ENCODE results near the gene GSC2. TPM values are rescaled to one million over a fixed set of nuclear protein-coding genes. Genes with fewer than 3 reads are reported as not detected.
"Not testable (repeated sequence)": the region's sequence is repeated elsewhere in the genome, so short reads cannot be mapped to it uniquely, and the experiment has no call there.

GSC2 gene
- total RNA-seq, 1 donor from 2014 or later = not detected

DNA sequence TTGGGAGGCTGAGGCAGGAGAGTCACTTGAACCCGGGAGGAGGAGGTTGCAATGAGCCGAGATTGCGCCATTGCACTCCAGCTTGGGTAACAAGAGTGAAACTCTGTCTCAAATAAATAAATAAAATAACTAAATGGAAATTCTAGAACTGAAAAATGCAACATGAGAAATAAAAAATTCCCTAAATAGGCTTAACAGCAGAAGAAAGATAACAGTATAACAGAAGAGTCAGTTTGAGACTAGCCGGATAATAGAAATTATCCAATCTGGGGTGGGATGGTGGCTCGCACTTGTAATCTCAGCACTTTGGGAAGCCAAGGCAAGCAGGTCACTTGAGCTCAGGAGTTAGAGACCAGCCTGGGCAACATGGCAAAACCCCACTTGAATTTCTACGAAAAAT, 14.3 kb upstream of the GSC2 start:
- H3K27ac Mint-ChIP-seq (ENCODE audit: unreplicated experiment) = no peak overlapping the region
- no peak for DNase-seq (ENCODE audit: low spot score)
- H3K4me1 Mint-ChIP-seq (ENCODE audit: low read depth) = no peaks in the 10 kb centered on the region
- no peaks in the 10 kb centered on the region for H3K9me3 Mint-ChIP-seq (ENCODE audit: low read depth)
- peaks cover 2% of the 10 kb centered on the region for H3K36me3 Mint-ChIP-seq (ENCODE audit: low read depth)
- peaks cover 33% of the 10 kb centered on the region for H3K27me3 Mint-ChIP-seq (ENCODE audit: low read depth)
- no peak overlapping the region for H3K4me3 Mint-ChIP-seq (ENCODE audit: unreplicated experiment)
- TF ChIP-seq, protein P1, sequence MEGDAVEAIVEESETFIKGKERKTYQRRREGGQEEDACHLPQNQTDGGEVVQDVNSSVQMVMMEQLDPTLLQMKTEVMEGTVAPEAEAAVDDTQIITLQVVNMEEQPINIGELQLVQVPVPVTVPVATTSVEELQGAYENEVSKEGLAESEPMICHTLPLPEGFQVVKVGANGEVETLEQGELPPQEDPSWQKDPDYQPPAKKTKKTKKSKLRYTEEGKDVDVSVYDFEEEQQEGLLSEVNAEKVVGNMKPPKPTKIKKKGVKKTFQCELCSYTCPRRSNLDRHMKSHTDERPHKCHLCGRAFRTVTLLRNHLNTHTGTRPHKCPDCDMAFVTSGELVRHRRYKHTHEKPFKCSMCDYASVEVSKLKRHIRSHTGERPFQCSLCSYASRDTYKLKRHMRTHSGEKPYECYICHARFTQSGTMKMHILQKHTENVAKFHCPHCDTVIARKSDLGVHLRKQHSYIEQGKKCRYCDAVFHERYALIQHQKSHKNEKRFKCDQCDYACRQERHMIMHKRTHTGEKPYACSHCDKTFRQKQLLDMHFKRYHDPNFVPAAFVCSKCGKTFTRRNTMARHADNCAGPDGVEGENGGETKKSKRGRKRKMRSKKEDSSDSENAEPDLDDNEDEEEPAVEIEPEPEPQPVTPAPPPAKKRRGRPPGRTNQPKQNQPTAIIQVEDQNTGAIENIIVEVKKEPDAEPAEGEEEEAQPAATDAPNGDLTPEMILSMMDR (IDR thresholded peaks at IDR 0.05) = no peak

DNA sequence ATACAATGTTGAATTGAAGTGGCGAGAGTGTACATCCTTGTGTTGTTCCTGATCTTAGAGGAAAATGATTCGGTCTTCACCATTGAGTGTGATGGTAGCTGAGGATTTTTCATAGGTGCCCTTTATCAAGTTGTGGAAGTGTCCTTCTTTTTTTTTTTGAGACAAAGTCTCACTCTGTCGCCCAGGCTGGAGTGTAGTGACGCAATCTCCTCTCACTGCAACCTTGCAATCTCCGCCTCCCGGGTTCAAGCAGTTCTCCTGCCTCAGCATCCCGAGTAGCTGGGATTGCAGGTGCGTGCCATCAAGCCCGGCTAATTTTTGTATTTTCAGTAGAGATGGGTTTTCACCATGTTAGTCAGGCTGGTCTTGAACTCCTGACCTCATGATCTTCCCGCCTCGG, 8.6 kb upstream of the GSC2 start:
- H3K27me3 Mint-ChIP-seq (ENCODE audit: low read depth) = peaks cover 17% of the 10 kb centered on the region
- DNase-seq (ENCODE audit: low spot score); H3K27ac Mint-ChIP-seq (ENCODE audit: unreplicated experiment); H3K9me3 Mint-ChIP-seq (ENCODE audit: low read depth); H3K4me3 Mint-ChIP-seq (ENCODE audit: unreplicated experiment); H3K4me1 Mint-ChIP-seq (ENCODE audit: low read depth); H3K36me3 Mint-ChIP-seq (ENCODE audit: low read depth): not testable (repeated sequence)

DNA sequence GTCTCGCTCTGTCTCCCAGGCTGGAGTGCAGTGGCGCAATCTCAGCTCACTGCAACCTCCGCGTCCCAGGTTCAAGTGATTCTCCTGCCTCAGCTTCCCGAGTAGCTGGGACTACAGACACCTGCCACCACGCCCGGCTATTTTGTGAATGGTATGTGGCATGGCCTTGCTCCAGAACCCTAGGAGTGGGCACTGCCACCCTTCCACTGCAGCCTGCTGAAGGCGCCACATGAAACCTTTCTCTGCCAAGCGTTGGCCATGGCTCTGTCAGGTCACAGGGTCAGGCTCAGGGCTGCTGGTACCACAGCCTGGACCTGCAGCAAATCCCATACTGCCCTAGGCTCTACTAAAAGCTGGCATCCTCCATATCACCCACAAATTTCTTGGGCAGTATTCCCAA, 6.0 kb upstream of the GSC2 start:
- peaks cover 30% of the 10 kb centered on the region for H3K27me3 Mint-ChIP-seq (ENCODE audit: low read depth)
- H3K27ac Mint-ChIP-seq (ENCODE audit: unreplicated experiment); H3K4me1 Mint-ChIP-seq (ENCODE audit: low read depth); DNase-seq (ENCODE audit: low spot score); H3K4me3 Mint-ChIP-seq (ENCODE audit: unreplicated experiment); H3K9me3 Mint-ChIP-seq (ENCODE audit: low read depth); H3K36me3 Mint-ChIP-seq (ENCODE audit: low read depth): not testable (repeated sequence)

DNA sequence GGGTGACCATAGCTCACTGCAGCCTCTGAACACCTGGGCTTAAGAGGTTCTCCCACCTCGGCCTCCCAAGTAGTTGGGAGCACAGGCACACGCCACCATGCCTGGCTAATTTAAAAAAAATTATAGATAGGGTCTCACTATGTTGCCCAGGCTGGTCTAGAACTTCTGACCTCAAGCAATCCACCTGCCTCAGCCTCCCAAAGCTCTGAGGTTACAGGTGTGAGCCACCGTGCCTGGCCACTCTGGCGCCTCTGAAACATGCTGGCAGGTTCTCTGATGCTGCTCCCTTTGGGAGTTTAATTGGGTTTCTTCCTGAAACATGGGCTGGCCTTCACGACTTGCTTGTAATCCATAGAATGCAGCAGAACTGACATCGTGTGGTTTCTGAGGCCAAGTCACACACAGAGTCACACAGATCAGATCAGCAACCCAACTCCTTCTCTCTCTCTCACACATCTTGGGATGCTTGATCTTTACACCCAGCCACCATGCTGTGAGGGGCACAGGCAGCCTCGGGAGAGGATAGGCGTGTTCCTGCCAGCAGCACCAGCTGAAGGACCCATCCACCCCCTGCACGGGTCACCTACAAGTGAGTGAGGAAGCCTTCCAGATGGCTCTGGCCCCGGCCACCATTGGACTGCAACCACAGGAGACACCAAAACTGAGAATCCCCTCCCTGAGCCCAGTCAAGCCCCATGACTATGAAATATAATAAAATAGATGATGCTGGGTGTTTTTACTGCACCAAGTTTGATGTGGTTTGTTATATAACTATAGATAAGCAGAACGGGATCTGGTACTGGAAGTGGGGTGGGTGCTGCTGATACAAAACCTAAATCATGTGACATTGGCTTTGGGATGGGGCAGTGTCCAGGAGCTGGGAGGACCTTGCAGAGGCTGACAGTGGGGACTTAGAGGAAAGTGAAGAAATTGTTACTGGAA, 3.1 kb upstream of the GSC2 start:
- Mint-ChIP-seq H3K9me3 (ENCODE audit: low read depth) (peaks cover 4% of the 10 kb centered on the region), H3K4me3 (ENCODE audit: unreplicated experiment) (no peak overlapping the region), H3K27ac (ENCODE audit: unreplicated experiment) (no peak overlapping the region), H3K36me3 (ENCODE audit: low read depth) (peaks cover 8% of the 10 kb centered on the region), H3K4me1 (ENCODE audit: low read depth) (peaks cover 5% of the 10 kb centered on the region), H3K27me3 (ENCODE audit: low read depth) (peaks cover 35% of the 10 kb centered on the region)
- TF ChIP-seq, protein P1 (IDR thresholded peaks at IDR 0.05) = no peak
- no peak for DNase-seq (ENCODE audit: low spot score)

DNA sequence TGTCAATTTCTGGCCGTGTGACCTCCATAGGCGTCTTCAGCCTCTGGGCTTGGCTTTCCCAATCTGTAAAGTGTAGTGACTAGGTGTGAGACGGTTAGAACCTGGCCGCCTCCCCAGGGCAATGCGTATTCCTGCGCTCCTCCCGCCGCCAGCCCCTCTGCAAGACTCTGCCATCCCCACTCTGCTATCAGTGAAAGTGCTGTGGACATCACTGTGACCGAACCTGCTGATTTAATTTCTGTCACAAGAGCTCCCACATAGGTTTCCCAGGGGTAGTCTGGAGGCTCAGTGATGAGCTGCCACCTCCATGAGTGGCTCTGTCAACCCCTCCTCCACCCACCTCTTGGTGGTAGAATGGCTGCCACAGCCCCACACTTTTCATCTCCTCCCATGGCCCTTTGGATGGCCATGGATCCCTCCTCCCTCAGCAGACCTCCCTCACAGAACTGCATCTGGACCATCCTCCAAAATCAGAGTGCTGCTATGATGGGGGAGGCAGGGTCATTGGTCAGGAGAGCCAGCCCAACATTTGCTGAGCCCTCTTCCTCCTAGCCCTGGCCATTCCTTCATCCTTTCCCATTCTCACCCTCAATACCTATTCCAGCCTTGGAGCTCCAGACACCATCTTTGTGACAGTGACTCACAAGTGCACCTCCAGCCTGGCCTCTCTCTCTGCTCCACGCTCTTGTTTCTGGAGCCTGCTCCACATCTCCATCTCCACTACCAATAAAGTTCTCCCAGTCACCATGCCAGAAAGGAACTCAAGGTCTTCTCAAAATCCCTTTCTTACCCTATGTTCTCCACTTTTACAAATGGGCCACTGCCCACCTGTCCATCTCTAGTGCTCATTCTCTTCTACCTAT, 1.5 kb upstream of the GSC2 start:
- Mint-ChIP-seq H3K27me3 (ENCODE audit: low read depth) (peaks cover 42% of the 10 kb centered on the region), H3K4me3 (ENCODE audit: unreplicated experiment) (peak overlapping the region; percentile 12), H3K27ac (ENCODE audit: unreplicated experiment) (no peak overlapping the region), H3K4me1 (ENCODE audit: low read depth) (peaks cover 5% of the 10 kb centered on the region), H3K36me3 (ENCODE audit: low read depth) (peaks cover 8% of the 10 kb centered on the region), H3K9me3 (ENCODE audit: low read depth) (peaks cover 4% of the 10 kb centered on the region)
- TF ChIP-seq, protein P1 (IDR thresholded peaks at IDR 0.05) = no peak
- DNase-seq (ENCODE audit: low spot score) = no peak
